CD14-positive monocyte (primary cell): ENCODE measurements around the gene POU6F2. TPM values are rescaled to one million over a fixed set of nuclear protein-coding genes. Genes with fewer than 3 reads are reported as not detected.

Experiments
- DNase-seq, 3 donors: peaks; one replicate each; pipeline ENCODE4 v3.0.0-alpha.2; 2011 to 2022
- H2AFZ ChIP-seq: 2 replicates; pipeline ENCODE4 v1.6.0; 2012; ENCODE audit warnings: mild to moderate bottlenecking, low read depth, low read length, inconsistent platforms; ENCODE audit not compliant: insufficient read depth, poor library complexity, severe bottlenecking
- H3K27ac ChIP-seq, 2 donors: 1 replicate in 1 of 2; 2 replicates in 1 of 2; pipeline ENCODE4 v1.5.1; 2012 to 2013; ENCODE audit warnings: low read length in 2 of 2, control low read depth in 1 of 2, inconsistent platforms in 1 of 2, low read depth in 1 of 2, mild to moderate bottlenecking in 1 of 2
- H3K27me3 ChIP-seq, 2 donors: one replicate each; pipeline versions ENCODE4 v1.6.0 to v1.6.1; 2011 to 2013; ENCODE audit warnings: low read length in 2 of 2; ENCODE audit not compliant: control insufficient read depth in 2 of 2, insufficient read depth in 2 of 2
- H3K36me3 ChIP-seq, 2 donors: replicated peaks in 1 of 2; 1 replicate in 1 of 2; 2 replicates in 1 of 2; pipeline versions ENCODE4 v1.5.1 to v1.6.1; 2012 to 2013; ENCODE audit warnings: low read length in 2 of 2, control low read depth in 1 of 2, inconsistent platforms in 1 of 2, mild to moderate bottlenecking in 1 of 2; ENCODE audit not compliant: insufficient read depth in 2 of 2, control insufficient read depth in 1 of 2
- H3K4me1 ChIP-seq, 2 donors: 1 replicate in 1 of 2; 2 replicates in 1 of 2; pipeline versions ENCODE4 v1.5.1 to v1.6.1; 2012 to 2013; ENCODE audit warnings: low read length in 2 of 2, control low read depth in 1 of 2, inconsistent platforms in 1 of 2, mild to moderate bottlenecking in 1 of 2, moderate library complexity in 1 of 2; ENCODE audit not compliant: insufficient read depth in 2 of 2, control insufficient read depth in 1 of 2
- H3K4me2 ChIP-seq: replicated peaks from 2 replicates; pipeline ENCODE3; 2012; ENCODE audit warnings: low read length, moderate library complexity, mild to moderate bottlenecking; ENCODE audit not compliant: poor library complexity, severe bottlenecking; ENCODE audit errors: extremely low read depth
- H3K4me3 ChIP-seq, 3 experiments: fragments of 200-600 bp in 1 of 3; sonication (generic) in 1 of 3; replicated peaks in 1 of 3; 1 replicate in 2 of 3; 2 replicates in 1 of 3; pipeline ENCODE4 v1.5.1; 2011 to 2013; ENCODE audit warnings: low read length in 3 of 3, mild to moderate bottlenecking in 3 of 3, control low read depth in 2 of 3, low read depth in 2 of 3, inconsistent platforms in 1 of 3, moderate library complexity in 1 of 3
- H3K79me2 ChIP-seq: 2 replicates; pipeline ENCODE4 v1.6.0; 2012; ENCODE audit warnings: mild to moderate bottlenecking, control low read depth, inconsistent platforms, low read length, moderate library complexity; ENCODE audit not compliant: insufficient read depth
- H3K9ac ChIP-seq: 2 replicates; pipeline ENCODE4 v1.6.0; 2017; ENCODE audit warnings: low read length, mild to moderate bottlenecking; ENCODE audit not compliant: insufficient read depth, poor library complexity, severe bottlenecking
- H3K9me3 ChIP-seq, 2 donors: replicated peaks in 1 of 2; 1 replicate in 1 of 2; 2 replicates in 1 of 2; pipeline versions ENCODE4 v1.5.1 to v1.6.1; 2012 to 2013; ENCODE audit warnings: low read length in 2 of 2, control low read depth in 1 of 2; ENCODE audit not compliant: control insufficient read depth in 1 of 2, insufficient read depth in 1 of 2
- H4K20me1 ChIP-seq: 2 replicates; pipeline ENCODE4 v1.6.0; 2012; ENCODE audit warnings: mild to moderate bottlenecking, low read length, control low read depth, moderate library complexity; ENCODE audit not compliant: insufficient read depth
- H3K27ac Mint-ChIP-seq, 7 donors: one replicate each; pipeline ENCODE4 v1.8.0; 2020; ENCODE audit warnings: mild to moderate bottlenecking in 7 of 7, mixed read lengths in 7 of 7, moderate library complexity in 6 of 7, inconsistent platforms in 2 of 7
- H3K27me3 Mint-ChIP-seq, 3 donors: one replicate each; pipeline ENCODE4 v1.8.0; 2021 to 2022; ENCODE audit warnings: low read depth in 3 of 3, mild to moderate bottlenecking in 3 of 3, mixed read lengths in 3 of 3, moderate library complexity in 3 of 3, inconsistent platforms in 1 of 3
- H3K36me3 Mint-ChIP-seq, 2 donors: one replicate each; pipeline ENCODE4 v1.8.0; 2020; ENCODE audit warnings: mixed read lengths in 2 of 2, inconsistent platforms in 1 of 2, mild to moderate bottlenecking in 1 of 2
- H3K4me1 Mint-ChIP-seq: one replicate; pipeline ENCODE4 v1.8.0; 2020; ENCODE audit warnings: mild to moderate bottlenecking, mixed read lengths
- H3K4me3 Mint-ChIP-seq, 2 donors: one replicate each; pipeline ENCODE4 v1.8.0; 2020; ENCODE audit warnings: mild to moderate bottlenecking in 2 of 2, mixed read lengths in 2 of 2, moderate library complexity in 1 of 2
- H3K9me3 Mint-ChIP-seq, 7 donors: one replicate each; pipeline ENCODE4 v1.8.0; 2020 to 2022; ENCODE audit warnings: mixed read lengths in 7 of 7, mild to moderate bottlenecking in 6 of 7, moderate library complexity in 6 of 7, inconsistent platforms in 2 of 7
- CTCF ChIP-seq: fragments of 200-600 bp; IDR thresholded peaks from one replicate; pipeline ENCODE4 v1.8.0; 2022; ENCODE audit warnings: antibody characterized with exemption, mild to moderate bottlenecking
- WGBS: methylation state at CpG from one replicate; pipeline ENCODE4 v1.1.5; 2013; ENCODE audit warnings: missing lambda C conversion rate; ENCODE audit not compliant: insufficient coverage; 5-methylcytosine and 5-hydroxymethylcytosine counted together
- intact Hi-C, 2 donors: fragments of 100-400 bp; cut with micrococcal nuclease; formaldehyde crosslinking; loops; one replicate each; pipeline versions ENCODE4 v1.15.0 to v1.15.1; 2023
- polyA minus RNA-seq: library from RNA; depleted of rRNA, polyadenylated mRNA; stranded (reverse); fragments of >200 nt; gene quantifications from 2 replicates; pipeline ENCODE4 v1.2.3, GENCODE V29; 2012
- polyA plus RNA-seq, 3 donors: library from polyadenylated mRNA; depleted of rRNA in 1 of 3; unstranded in 2 of 3; stranded (reverse) in 1 of 3; fragments of 300-500 nt in 2 of 3; fragments of >200 nt in 1 of 3; fragmentation: Illumina TruSeq in 2 of 3; gene quantifications; 1 replicate in 2 of 3; 2 replicates in 1 of 3; pipeline ENCODE4 v1.2.3, GENCODE V29; 2012 to 2021
- total RNA-seq, 12 experiments: library from RNA in 1 of 12; stranded (reverse) in 1 of 12; fragments of 120-200 nt in 1 of 12; gene quantifications; one replicate each; pipeline ENCODE4 v1.2.4 and lab custom pipeline; 2013 to 2026; ENCODE audit warnings: mixed read lengths in 6 of 12, inconsistent platforms in 1 of 12

POU6F2 gene
- total RNA-seq (2013) = not detected
- not detected for polyA plus RNA-seq
- not detected in 2 replicates for polyA minus RNA-seq
- 0 to 4.3 (median 0.15) reads per million in 11 experiments for total RNA-seq (lab: John Stamatoyannopoulos, UW)

GRCh38 chr7:38977685-38978084, at the start of gene POU6F2:
Gene POU6F2, plus strand, starts transcription at chr7:38977909. Its CDS starts 45 bp downstream, at chr7:38977954.
- Histone ChIP-seq H3K27ac (no peak within 1 kb of the TSS), H3K4me3 (no peak within 1 kb of the TSS), H3K27me3 (peaks cover 30 to 47% of the 10 kb centered on the region in 2 donors), H2AFZ (no peak within 1 kb of the TSS), H3K9me3 (peaks cover 0 to 5% of the 10 kb centered on the region in 2 donors), H3K36me3 (no peaks in the 10 kb centered on the region), H3K79me2 (no peaks in the 10 kb centered on the region), H3K4me1 (no peaks in the 10 kb centered on the region), H3K9ac (no peak within 1 kb of the TSS), H3K4me2 (no peak within 1 kb of the TSS), H4K20me1 (no peaks in the 10 kb centered on the region)
- no peak for TF ChIP-seq CTCF
- DNase-seq = no peak
- Mint-ChIP-seq H3K27ac (peak within 1 kb of the TSS in 1 of 7 donors; percentile 22), H3K36me3 (no peaks in the 10 kb centered on the region), H3K27me3 (peaks cover 42 to 57% (median 43%) of the 10 kb centered on the region in 3 donors), H3K9me3 (peaks cover 0 to 6% (median 2%) of the 10 kb centered on the region in 7 donors), H3K4me1 (peaks cover 2% of the 10 kb centered on the region), H3K4me3 (no peak within 1 kb of the TSS)
- intact Hi-C loops = no loop called here
- WGBS = 100% methylated on average over 1 of the region's 7 CpGs

- H3K4me1 Mint-ChIP-seq = peaks cover 35% of the 10 kb centered on the region
- peaks cover 2 to 8% (median 6%) of the 10 kb centered on the region in 7 donors for H3K9me3 Mint-ChIP-seq
- Histone ChIP-seq H4K20me1 (no peaks in the 10 kb centered on the region), H3K27me3 (no peaks in the 10 kb centered on the region), H3K4me3 (peak overlapping the region in 1 of 3 experiments; percentile 55), H3K4me2 (peak overlapping the region; percentile 53), H3K27ac (no peak overlapping the region), H3K4me1 (peaks cover 28 to 33% of the 10 kb centered on the region in 2 donors), H3K9me3 (no peaks in the 10 kb centered on the region), H3K36me3 (no peaks in the 10 kb centered on the region), H2AFZ (peak overlapping the region; percentile 56), H3K79me2 (no peaks in the 10 kb centered on the region), H3K9ac (no peak overlapping the region)
- WGBS = no CpG with 5 or more reads among the region's 3 CpGs
- intact Hi-C loops = no loop called here
- no peak for TF ChIP-seq CTCF
- peaks cover 0 to 5% of the 10 kb centered on the region in 2 donors for H3K36me3 Mint-ChIP-seq
- no peak overlapping the region for H3K4me3 Mint-ChIP-seq
- H3K27ac Mint-ChIP-seq = peak overlapping the region in 1 of 7 donors; percentile 43
- peak in 2 of 3 donors; percentile 27 to 44 for DNase-seq
- H3K27me3 Mint-ChIP-seq = peaks cover 0 to 1% (median 0%) of the 10 kb centered on the region in 3 donors
These were observed 49.2 kb upstream of the POU6F2 start for GRCh38 chr7:38928506-38928905.
